ENCODE results near the gene CASP8. TPM values are rescaled to one million over a fixed set of nuclear protein-coding genes. Genes with fewer than 3 reads are reported as not detected.

The CASP8 gene
- polyA plus RNA-seq, 1 donor from 2014 or later = not detected

DNA sequence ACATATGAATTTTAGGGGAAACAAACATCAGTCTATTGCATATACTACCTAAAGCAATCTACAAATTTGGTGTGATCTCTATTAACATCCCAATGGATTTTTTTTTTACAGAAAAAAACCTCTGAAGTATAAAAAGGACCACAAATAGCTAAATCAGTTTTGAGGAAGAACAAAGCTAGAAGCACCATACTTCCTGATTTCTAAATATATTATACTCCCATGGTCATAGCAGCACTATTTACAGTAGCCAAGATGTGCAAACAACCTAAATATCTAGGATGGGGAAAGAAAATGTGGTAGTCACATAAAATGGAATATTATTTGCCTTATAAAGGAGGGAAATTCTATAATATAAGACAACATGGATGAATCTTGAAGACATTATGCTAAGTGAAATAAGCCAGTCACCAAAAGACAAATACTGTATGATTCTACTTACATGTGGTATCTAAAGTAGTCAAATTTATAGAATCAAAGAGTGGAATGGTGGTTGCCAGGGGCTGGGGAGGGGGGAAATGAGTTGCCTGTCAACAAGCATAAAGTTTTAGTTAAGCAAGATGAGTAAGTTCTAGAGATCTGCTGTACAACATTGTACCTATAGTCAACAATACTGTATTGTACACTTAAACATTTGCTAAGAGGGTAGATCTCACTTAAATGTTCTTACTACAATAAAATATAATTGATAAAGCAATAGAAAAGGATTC, 17.6 kb upstream of the CASP8 start:
- H4K20me1 ChIP-seq (ENCODE audit: insufficient read depth) = no peaks in the 10 kb centered on the region
- H3K9me2 ChIP-seq (ENCODE audit: insufficient read depth, low read length) = no peaks in the 10 kb centered on the region
- H2AFZ ChIP-seq (ENCODE audit: low read depth, low read length) = no peak overlapping the region
- H3K4me3 ChIP-seq (ENCODE audit: low read length) = no peak overlapping the region
- TF ChIP-seq POLR2AphosphoS5 (IDR thresholded peaks at IDR 0.05) (no peak), MXI1 (conservative IDR thresholded peaks at IDR 0.05; ENCODE audit: poor library complexity, severe bottlenecking) (no peak), EZH2 (IDR thresholded peaks at IDR 0.05; ENCODE audit: borderline replicate concordance, insufficient read depth, low read length, poor library complexity, severe bottlenecking) (no peak), RAD21 (conservative IDR thresholded peaks at IDR 0.05) (no peak), EP300 (conservative IDR thresholded peaks at IDR 0.05; ENCODE audit: poor library complexity, severe bottlenecking) (no peak)
- H3F3A ChIP-seq (ENCODE audit: insufficient read depth, low read length, poor library complexity, severe bottlenecking) = no peaks in the 10 kb centered on the region
- no peaks in the 10 kb centered on the region for H3K79me2 ChIP-seq (replicated peaks; ENCODE audit: insufficient read depth, low read length)
- no peaks in the 10 kb centered on the region for H3K36me3 ChIP-seq (ENCODE audit: insufficient read depth, low read length)
- no peaks in the 10 kb centered on the region for H3K9me3 ChIP-seq (ENCODE audit: low read length)
- H3K27ac ChIP-seq (ENCODE audit: low read length) = no peak overlapping the region
- H3K27me3 ChIP-seq (ENCODE audit: insufficient read depth, low read depth, low read length) = no peaks in the 10 kb centered on the region
- H3K9ac ChIP-seq (ENCODE audit: low read length) = no peak overlapping the region
- H3K4me2 ChIP-seq (ENCODE audit: low read length) = no peak overlapping the region

DNA sequence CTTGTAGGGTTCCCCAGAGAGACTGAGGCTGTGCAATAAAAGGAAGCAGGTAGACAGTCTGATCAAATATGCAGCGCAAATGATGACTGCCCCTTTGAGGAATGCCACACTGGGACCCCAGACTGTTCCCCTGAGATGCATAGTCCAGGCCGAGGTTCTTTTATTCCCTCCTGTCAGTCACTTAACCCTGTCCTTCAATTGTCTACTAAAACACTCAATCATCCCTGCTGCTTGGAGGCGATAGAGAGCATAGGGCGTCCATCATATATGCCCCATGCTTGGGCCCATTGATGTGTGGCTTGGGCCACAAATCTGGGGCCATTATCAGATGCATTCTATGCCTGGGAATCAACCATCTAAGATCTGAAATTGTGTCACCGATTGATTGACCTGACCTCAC, 15.5 kb upstream of the CASP8 start:
- no peaks in the 10 kb centered on the region for H3K36me3 ChIP-seq (ENCODE audit: insufficient read depth, low read length)
- no peak overlapping the region for H2AFZ ChIP-seq (ENCODE audit: low read depth, low read length)
- no peak overlapping the region for H3K4me3 ChIP-seq (ENCODE audit: low read length)
- TF ChIP-seq MXI1 (conservative IDR thresholded peaks at IDR 0.05; ENCODE audit: poor library complexity, severe bottlenecking) (no peak), EZH2 (IDR thresholded peaks at IDR 0.05; ENCODE audit: borderline replicate concordance, insufficient read depth, low read length, poor library complexity, severe bottlenecking) (no peak), POLR2AphosphoS5 (IDR thresholded peaks at IDR 0.05) (no peak), RAD21 (conservative IDR thresholded peaks at IDR 0.05) (no peak), SMC3 (conservative IDR thresholded peaks at IDR 0.05; ENCODE audit: poor library complexity) (no peak), EP300 (conservative IDR thresholded peaks at IDR 0.05; ENCODE audit: poor library complexity, severe bottlenecking) (no peak), TAF1 (IDR thresholded peaks at IDR 0.05; ENCODE audit: low read depth) (no peak)
- TF ChIP-seq, protein P1, sequence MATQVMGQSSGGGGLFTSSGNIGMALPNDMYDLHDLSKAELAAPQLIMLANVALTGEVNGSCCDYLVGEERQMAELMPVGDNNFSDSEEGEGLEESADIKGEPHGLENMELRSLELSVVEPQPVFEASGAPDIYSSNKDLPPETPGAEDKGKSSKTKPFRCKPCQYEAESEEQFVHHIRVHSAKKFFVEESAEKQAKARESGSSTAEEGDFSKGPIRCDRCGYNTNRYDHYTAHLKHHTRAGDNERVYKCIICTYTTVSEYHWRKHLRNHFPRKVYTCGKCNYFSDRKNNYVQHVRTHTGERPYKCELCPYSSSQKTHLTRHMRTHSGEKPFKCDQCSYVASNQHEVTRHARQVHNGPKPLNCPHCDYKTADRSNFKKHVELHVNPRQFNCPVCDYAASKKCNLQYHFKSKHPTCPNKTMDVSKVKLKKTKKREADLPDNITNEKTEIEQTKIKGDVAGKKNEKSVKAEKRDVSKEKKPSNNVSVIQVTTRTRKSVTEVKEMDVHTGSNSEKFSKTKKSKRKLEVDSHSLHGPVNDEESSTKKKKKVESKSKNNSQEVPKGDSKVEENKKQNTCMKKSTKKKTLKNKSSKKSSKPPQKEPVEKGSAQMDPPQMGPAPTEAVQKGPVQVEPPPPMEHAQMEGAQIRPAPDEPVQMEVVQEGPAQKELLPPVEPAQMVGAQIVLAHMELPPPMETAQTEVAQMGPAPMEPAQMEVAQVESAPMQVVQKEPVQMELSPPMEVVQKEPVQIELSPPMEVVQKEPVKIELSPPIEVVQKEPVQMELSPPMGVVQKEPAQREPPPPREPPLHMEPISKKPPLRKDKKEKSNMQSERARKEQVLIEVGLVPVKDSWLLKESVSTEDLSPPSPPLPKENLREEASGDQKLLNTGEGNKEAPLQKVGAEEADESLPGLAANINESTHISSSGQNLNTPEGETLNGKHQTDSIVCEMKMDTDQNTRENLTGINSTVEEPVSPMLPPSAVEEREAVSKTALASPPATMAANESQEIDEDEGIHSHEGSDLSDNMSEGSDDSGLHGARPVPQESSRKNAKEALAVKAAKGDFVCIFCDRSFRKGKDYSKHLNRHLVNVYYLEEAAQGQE (IDR thresholded peaks at IDR 0.05; ENCODE audit: borderline replicate concordance) = no peak
- TF ChIP-seq, protein P2, sequence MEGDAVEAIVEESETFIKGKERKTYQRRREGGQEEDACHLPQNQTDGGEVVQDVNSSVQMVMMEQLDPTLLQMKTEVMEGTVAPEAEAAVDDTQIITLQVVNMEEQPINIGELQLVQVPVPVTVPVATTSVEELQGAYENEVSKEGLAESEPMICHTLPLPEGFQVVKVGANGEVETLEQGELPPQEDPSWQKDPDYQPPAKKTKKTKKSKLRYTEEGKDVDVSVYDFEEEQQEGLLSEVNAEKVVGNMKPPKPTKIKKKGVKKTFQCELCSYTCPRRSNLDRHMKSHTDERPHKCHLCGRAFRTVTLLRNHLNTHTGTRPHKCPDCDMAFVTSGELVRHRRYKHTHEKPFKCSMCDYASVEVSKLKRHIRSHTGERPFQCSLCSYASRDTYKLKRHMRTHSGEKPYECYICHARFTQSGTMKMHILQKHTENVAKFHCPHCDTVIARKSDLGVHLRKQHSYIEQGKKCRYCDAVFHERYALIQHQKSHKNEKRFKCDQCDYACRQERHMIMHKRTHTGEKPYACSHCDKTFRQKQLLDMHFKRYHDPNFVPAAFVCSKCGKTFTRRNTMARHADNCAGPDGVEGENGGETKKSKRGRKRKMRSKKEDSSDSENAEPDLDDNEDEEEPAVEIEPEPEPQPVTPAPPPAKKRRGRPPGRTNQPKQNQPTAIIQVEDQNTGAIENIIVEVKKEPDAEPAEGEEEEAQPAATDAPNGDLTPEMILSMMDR (IDR thresholded peaks at IDR 0.05; ENCODE audit: poor library complexity, severe bottlenecking) = no peak
- no peaks in the 10 kb centered on the region for H3F3A ChIP-seq (ENCODE audit: insufficient read depth, low read length, poor library complexity, severe bottlenecking)
- no peaks in the 10 kb centered on the region for H3K9me2 ChIP-seq (ENCODE audit: insufficient read depth, low read length)
- no peaks in the 10 kb centered on the region for H3K79me2 ChIP-seq (replicated peaks; ENCODE audit: insufficient read depth, low read length)
- H4K20me1 ChIP-seq (ENCODE audit: insufficient read depth) = no peaks in the 10 kb centered on the region
- no peak overlapping the region for H3K4me2 ChIP-seq (ENCODE audit: low read length)
- H3K27me3 ChIP-seq (ENCODE audit: insufficient read depth, low read depth, low read length) = no peaks in the 10 kb centered on the region
- no peak overlapping the region for H3K27ac ChIP-seq (ENCODE audit: low read length)
- H3K9me3 ChIP-seq (ENCODE audit: low read length) = no peaks in the 10 kb centered on the region
- H3K9ac ChIP-seq (ENCODE audit: low read length) = no peak overlapping the region

Data from neural cell (in vitro differentiated cells).